HPDE6-E6E7 (cell line): ENCODE data around the gene HOXC12.

Source experiments
- DNase-seq: peaks from one replicate; pipeline ENCODE4 v3.0.0; 2011; ENCODE audit warnings: missing footprints; ENCODE audit errors: extremely low spot score

HOXC12 gene

DNA sequence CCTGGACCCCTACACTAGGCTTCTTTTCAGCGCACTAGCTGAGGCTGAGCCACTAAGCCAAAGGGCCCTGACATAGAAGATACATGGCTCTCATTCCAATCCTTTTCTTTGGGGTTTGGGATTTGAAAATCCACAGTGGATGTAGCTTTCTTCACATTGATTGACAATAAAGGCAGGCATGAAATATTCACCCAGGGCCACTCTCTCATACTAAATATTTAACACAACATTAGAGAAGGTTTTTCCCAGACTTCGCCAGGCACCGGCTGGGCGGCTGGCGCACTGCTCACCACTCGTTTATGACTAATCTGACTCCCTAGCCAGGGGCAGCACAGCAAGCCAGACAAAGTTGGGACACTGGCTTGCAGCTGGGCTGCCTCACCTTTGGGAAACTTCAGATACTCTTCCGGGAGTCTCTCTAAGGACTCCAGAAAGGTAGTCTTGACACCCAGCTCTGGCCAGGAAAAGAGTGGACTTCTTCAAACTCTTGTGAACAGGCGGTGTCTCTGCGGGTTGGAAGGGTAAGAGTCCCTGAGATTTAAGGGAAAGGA, 17.5 kb downstream of the HOXC12 start:
- no peak for DNase-seq

DNA sequence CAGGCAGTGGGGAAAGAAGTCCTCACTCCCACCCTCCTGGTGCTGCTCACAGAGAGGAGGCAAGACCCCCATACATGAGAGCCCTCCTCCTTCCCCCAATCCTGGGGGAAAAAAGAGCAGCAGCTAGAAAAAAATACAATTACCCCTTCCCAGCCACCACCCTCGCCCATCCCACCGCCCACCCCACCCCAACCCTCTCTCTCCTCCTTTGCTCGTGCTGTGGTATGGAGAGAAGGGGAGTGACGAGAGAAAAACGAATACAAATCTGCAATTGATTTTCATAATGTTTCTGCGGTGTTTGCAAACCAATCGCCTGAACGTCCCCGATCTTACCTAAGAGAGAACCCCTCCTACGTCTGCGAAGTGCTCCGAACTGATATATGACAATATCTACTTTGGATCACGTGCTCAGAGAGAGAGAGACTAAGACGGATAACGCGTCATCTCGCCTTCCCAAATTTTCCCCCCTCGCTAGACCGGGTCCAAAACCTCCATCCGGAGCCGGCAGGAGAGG, 18.1 kb downstream of the HOXC12 start, which contains the start of gene HOXC11:
HOXC11 (plus strand) TSS at position 405 of the 514 bp plus-strand sequence. CDS start 116 bp downstream, outside the sequence.
- DNase-seq: no peak

DNA sequence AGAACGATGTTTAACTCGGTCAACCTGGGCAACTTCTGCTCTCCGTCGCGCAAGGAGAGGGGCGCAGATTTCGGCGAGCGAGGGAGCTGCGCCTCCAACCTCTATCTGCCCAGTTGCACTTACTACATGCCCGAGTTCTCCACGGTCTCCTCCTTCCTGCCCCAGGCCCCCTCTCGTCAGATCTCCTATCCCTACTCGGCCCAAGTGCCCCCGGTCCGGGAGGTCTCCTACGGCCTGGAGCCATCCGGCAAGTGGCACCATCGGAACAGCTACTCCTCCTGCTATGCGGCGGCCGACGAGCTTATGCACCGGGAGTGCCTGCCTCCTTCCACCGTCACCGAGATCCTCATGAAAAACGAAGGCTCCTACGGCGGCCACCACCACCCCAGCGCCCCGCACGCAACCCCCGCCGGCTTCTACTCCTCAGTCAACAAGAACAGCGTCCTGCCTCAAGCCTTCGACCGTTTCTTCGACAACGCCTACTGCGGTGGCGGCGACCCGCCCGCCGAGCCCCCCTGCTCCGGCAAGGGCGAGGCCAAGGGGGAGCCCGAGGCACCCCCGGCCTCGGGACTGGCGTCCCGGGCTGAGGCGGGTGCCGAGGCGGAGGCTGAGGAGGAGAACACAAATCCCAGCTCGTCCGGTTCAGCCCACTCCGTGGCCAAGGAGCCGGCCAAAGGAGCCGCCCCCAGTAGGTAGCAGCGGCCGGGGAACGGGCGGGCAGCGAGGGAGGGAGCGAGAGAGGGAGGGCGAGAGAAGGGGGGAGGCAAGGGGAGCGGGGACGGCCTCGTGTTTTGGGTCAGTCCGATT, 18.7 kb downstream of the HOXC12 start:
- no peak for DNase-seq

- no peak for DNase-seq
These were observed 19.7 kb downstream of the HOXC12 start, which contains the start of gene HOTAIR for GRCh38 chr12:53974084-53975063. HOTAIR (minus strand) TSS chr12:53974954.

GRCh38 chr12:53975064-53975471, 20.4 kb downstream of the HOXC12 start:
- no peak for DNase-seq

GRCh38 chr12:53975479-53976152, 20.9 kb downstream of the HOXC12 start:
- DNase-seq: no peak

GRCh38 chr12:53976172-53976822, 21.6 kb downstream of the HOXC12 start:
- no peak for DNase-seq

- no peak for DNase-seq
These were observed 22.3 kb downstream of the HOXC12 start for GRCh38 chr12:53976823-53977595.

DNA sequence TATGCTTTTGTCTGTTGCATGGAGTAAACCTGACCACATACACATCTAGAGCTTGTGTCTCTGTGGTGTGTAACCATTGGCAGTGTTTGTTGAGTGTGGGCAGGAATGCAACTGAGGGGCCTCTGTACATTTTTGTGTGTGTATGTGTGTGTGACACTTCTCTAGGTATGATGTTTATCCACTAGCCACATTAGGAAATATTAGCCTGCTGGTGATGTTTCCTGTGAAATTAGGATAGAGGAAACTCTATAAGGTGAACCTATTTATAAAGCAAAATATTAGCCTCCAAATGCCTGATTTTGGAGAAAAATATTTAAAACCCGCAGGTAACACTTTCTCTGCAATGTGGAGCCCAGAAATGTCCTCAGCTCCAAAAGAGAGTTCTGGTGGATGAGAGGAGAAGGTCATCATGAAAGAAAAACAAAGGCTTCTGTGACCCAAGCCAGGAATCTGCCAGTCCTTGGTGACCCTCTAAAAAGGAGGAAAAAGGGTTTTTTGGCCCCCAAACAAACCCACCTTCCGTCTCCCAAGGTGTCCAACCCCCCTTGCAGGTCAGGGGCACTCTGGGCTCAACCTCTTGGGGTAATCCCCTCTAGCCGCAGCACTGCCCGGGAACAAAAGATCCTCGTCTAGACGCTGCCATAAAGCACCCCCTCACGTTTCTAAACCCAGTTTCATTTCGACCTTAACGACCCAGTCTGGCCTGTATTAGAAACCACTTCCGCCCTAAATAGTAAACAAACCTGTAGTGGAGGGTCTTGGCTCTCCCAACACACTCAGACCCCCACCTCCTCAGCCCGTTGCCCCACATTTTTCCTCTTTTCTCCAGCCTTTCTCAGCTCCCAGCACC, 23.1 kb downstream of the HOXC12 start:
- no peak for DNase-seq

DNA sequence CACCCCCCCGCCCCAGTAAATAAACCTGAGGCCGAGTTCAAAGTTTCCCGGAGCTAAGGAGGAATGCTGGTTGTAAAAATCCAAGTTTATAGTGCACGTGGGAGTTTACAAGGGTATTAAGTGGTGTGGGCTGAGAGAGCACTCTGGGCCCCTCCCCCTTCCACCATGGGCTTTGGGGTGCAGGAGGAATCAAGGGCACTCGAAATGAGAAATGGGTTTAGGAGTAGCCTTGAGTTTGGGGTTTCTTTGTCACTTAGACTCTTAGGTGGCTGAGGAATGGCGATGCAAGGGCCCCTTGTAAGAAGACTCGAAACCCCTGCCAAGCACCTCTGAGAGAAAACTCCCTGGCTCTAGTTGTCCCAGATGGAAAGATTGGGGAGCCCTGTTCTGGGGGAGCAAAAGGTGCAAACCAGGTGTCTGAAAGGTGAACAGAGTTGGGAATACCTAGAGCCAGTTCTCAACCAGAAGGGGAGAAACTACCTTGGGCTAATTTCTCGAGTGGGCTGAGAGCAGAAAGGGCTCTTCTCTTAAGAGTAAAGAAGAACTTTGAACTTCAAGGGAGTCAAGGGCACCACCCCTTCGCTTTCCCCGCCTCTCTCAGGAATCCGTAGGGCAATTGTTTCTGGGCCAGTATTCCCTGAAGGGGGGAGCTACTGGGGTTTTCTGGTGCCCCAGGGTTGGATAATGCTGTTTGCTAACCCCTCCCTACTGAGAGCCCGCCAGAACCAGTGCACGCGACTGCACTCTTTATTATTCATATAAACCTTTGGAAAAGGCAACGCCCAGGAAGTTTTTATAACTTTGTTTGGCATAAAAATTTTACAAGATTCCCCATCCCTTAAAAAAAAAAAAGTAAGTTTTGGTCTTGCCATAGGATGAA, 24.0 kb downstream of the HOXC12 start:
- no peak for DNase-seq

DNA sequence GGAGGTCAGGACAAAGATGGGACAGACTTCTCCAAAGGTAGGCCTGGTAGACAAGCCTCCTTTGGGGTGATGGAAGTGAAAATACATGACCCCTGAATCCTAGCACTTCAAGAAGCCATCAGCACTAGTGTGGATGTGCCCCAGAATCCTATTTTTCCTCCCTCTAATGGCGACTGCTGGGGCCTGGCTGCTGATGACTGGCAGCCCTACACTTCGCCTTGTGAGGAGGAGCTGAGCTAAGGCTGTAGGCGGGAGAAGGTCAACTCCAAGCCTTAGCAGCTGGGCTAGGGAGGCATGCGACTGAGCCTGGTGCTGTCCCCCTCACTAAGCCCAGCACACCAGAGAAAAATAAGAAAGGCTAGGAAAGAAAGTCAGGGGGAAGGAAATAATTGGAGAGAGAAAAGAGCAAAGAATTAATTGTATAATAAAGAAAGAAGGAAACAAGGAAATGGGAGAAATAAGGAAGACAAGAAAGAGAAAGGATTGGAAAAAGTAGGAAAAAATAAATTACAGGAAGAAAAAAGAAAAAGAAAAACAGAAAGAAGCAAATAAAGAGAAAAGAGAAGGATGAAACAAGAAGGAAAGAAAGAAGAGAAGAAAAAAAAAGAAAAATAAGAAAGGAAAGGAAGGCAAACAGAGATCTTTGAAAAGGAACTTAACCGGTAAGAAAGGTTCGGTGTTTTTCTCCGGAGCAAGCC, 25.6 kb downstream of the HOXC12 start:
- DNase-seq: no peak

GRCh38 chr12:53980802-53981496, 26.2 kb downstream of the HOXC12 start:
- DNase-seq: no peak

DNA sequence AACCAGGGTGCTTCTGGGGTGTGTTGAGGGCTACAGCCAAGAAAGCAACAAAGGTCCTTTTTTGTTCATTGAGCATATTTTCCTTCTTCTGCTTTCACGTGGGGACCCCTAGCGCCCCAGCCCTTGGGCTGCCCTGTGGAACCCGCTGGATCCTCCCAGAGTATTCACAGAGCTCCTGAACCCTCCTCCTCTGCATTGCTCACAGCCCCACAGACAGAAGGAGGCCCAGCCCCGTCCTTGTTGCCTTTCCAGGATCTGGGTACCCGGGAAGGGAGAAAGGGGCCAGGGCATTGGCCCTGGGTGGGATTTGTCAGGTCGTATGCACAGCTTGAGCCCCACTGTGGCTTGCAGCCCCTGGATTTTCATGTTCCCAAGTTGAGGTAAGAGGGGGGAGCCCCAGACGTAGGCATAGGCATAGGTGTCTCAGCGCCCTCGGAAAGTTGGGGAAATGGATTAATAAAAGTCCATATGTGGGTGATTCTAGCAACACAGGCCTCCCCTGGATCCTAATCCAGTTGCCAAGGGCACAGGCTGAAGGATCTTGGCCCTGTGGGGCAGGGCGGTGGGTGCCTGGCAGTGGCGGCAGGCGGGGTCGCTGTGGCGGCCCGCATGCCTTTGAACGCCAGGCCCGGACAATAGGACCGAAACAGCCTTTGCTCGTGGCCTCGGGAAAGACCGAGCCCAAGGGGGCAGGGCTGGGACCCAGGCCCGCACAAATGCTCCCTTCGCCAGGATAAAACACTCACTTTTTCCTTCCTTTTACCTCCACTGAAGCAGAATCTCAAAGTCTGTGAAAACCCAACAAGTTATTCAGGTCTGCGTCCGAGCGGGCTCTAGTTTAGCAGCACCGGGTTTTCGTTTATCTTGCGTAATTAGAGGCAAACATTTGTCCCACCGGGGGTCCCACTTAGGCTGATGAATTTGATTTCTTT, 27.2 kb downstream of the HOXC12 start:
- no peak for DNase-seq

DNA sequence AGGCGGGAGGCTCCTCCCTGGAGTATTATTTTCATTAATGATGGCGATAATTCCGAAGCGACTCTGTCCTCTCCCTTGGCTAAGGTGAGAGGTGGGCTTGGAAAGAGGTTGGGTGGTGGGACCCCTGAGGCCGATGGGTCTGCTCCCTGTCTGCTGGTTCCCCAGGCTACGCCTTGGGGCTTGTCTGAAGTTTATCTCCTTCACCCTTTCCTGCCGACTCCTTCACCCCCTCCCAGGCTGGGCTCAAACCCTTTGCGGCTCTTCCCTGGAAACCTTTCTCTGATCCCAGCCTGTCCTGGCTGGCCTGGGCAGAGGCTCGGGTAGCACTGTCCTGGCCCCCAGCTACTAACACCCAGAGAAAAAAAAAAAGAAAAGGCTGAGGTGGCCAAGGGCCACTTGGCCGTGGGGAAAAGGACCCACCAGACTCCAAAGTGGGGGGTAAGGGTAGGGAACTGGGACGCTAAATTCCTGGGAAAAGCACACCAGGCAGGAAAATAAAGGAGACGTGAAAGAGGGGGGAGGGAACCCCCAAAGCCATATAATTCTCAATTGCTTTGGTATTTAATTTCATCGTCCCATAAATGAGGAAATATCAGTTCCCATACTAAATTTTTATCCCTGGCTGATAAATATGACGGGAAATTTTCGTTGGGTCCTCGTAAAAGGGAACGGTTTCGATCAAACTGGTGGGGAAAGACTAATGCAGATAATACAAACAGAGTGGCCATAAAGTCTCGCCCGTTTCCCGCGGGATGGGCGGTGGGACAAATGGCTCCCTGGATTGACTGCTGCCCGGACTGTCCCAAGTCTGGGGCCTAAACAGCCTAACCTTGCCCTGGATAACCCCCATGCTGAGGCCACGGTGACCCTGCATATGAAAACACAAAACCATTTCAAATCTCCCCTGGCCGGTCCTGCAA, 28.2 kb downstream of the HOXC12 start:
- DNase-seq: no peak

DNA sequence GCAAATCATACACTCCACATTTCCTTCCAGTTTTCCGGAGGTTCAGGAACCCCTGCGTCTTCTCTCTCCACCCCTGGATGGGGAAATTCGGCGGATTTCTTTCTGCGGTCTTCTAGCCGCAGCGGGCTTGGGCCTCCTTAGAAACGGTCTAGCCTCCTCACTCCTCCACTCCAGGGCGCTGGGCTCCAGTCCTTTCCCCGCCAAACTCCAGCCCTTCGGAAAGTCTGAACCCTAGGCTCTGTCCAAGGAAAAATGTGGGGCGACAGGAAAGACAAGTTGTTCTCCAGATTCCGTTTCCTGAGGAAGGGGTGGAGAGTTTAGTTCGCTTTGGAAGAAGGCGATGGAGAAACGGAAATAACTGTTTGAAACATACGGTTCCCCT, 28.9 kb downstream of the HOXC12 start:
- no peak for DNase-seq
